Left lobe of liver (tissue), 2 donors: ENCODE data around the gene DDX6. TPM values are rescaled to one million over a fixed set of nuclear protein-coding genes. Genes with fewer than 3 reads are reported as not detected.

Source experiments
- ATAC-seq: fragments of 200-7000 bp; cut with Tn5 transposase; one replicate; pipeline ENCODE4 v1.9.1; 2020; ENCODE audit warnings: mild to moderate bottlenecking, moderate library complexity
- DNase-seq: peaks from one replicate; pipeline ENCODE4 v3.0.0-alpha.2; 2020; ENCODE audit warnings: low spot score
- total RNA-seq: library from RNA; stranded (reverse); gene quantifications from one replicate; pipeline ENCODE4 v1.2.1, GENCODE V29; 2021
- donor health status: DM: no; HTN: no; CAD: no; lungs with moderate emphysema.
- donor health status: DM: no; HTN: yes; CAD: no.

Gene DDX6
- total RNA-seq, 1 donor from 2014 or later = 40.1 TPM

GRCh38 chr11:118705791-118706545 lies 85.0 kb downstream of the DDX6 start:
- ATAC-seq (no peak), DNase-seq (no peak)

DNA sequence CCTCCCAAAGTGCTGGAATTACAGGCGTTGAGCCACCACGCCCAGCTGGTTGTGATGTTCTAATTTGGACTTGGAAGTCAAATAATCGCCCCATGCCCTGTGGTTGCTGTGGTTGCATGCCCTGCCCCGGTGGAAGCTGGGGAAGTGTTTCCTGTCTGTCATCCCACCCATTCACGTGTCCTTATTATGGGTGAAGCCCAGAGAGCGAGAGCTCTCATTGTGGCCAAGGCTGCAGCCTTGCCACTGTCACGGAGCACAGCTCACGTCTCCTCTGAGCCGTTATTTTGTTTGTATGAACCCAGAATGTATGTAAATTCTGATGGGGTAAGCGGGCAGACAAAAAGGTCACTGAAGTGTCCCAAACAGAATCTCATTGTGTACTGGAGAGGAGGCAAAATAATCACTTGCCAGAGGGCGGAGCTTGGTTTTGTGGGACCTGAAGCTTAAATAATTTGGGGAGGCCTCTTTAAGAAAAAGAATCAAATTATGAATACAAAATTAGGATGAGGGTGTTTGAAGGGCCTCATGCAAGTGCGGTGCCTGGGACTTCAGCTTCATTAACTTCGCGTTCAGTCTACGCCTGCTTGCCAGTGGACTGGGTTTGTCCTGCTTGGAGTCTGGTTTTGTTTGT lies 85.7 kb downstream of the DDX6 start:
- peak; percentile 14 for ATAC-seq
- no peak for DNase-seq

DNA sequence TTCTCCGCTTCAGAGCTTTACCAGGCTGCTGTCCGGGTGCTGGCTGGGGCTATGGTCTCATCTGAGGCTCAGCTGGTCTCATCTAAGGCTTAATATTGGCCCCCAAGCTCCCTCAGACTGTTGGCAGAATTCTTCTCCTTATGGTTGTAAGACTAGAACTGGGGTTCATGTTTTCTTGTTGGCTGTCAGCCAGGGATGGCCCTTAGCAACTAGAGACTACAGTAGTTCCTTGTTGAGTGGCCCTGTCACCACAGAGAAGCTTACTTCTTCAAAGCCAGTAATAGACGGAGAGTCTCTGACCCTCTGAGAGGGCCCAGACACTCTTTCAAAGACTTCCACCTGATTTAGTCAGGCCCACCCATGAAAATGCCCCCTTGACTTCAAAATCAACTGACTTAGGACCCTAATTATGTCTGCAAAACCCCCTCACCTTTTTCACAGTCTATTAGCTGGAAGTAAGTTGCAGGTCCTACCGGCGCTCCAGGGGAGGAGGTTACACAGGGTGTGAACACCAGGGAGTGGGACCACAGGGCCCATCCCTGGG lies 87.3 kb downstream of the DDX6 start:
- ATAC-seq (peak; percentile 37), DNase-seq (no peak)

GRCh38 chr11:118699506-118700220 lies 91.3 kb downstream of the DDX6 start:
- ATAC-seq = no peak

More at GRCh38 chr11:118699506-118700220, 91.3 kb downstream of the DDX6 start:
- no peak for DNase-seq

Other genes with a start within 250 kb of the DDX6 start
- gene IFT46, start 225.2 kb downstream of the DDX6 start, total RNA-seq = 5.4 TPM
- 61.0 TPM for gene ARCN1, start 218.8 kb downstream of the DDX6 start, total RNA-seq
- gene PHLDB1, start 183.5 kb downstream of the DDX6 start, total RNA-seq = 7.5 TPM
- gene TREH, start 111.5 kb downstream of the DDX6 start, total RNA-seq = 3.4 TPM
- gene CXCR5, start 92.7 kb upstream of the DDX6 start, total RNA-seq = 0.08 TPM
- gene BCL9L, start 134.8 kb upstream of the DDX6 start, total RNA-seq = 24.7 TPM
- not detected for gene UPK2, start 165.1 kb upstream of the DDX6 start, total RNA-seq
- not detected for gene FOXR1, start 180.6 kb upstream of the DDX6 start, total RNA-seq
- 14.7 TPM for gene CENATAC, start 207.0 kb upstream of the DDX6 start, total RNA-seq
- gene RPS25, start 227.2 kb upstream of the DDX6 start, total RNA-seq = 307 TPM
- gene TRAPPC4, start 227.6 kb upstream of the DDX6 start, total RNA-seq = 18.0 TPM
- 155 TPM for gene SLC37A4, start 239.7 kb upstream of the DDX6 start, total RNA-seq